HG02981 (cell line): ENCODE measurements around the gene CCDC157.

Experiments used
- ATAC-seq: cut with Tn5 transposase; IDR thresholded peaks from one replicate; pipeline ENCODE4 v1.9.1; 2021; ENCODE audit warnings: mild to moderate bottlenecking, moderate library complexity; ENCODE audit not compliant: unreplicated experiment

Gene CCDC157

DNA sequence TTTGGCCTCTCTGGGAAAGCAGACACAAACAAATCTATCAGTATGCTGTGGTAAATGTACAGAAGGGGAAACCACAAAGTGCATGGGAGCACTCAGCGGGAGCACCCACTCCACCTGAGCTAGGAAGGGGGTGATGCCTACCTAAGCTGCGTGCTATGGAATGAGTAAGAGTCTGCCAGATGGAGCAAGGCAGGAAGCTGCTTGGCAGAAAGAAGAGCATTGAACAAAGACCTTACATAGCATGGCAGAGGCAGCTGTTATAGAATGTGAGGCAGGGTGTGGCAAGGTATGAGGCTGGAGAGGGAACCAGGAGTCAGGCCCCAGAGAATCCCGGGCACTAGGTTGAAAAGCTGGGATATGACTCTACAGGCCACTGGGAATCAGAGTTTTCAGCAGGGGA lies 55.0 kb downstream of the CCDC157 start:
- no peak for ATAC-seq

DNA sequence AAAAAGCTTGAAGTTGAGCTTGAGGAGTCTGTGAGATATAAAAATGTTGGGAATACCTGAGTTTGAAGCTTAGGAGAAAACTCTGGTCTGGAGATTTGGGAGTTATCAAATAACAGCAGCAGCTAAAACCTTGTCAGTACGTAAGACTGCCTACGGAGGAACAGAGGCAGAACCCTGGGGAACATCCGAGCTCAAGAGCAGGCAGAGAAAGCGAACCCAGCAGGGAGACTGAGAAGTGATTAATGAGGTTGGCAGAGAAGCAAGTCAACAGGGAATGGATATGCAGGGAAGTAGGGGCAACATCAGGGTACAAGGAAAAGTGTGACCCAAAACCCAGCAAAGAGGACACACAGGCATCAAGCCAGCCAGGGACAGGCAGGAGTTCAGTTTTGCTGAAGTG lies 56.2 kb downstream of the CCDC157 start:
- ATAC-seq: no peak

DNA sequence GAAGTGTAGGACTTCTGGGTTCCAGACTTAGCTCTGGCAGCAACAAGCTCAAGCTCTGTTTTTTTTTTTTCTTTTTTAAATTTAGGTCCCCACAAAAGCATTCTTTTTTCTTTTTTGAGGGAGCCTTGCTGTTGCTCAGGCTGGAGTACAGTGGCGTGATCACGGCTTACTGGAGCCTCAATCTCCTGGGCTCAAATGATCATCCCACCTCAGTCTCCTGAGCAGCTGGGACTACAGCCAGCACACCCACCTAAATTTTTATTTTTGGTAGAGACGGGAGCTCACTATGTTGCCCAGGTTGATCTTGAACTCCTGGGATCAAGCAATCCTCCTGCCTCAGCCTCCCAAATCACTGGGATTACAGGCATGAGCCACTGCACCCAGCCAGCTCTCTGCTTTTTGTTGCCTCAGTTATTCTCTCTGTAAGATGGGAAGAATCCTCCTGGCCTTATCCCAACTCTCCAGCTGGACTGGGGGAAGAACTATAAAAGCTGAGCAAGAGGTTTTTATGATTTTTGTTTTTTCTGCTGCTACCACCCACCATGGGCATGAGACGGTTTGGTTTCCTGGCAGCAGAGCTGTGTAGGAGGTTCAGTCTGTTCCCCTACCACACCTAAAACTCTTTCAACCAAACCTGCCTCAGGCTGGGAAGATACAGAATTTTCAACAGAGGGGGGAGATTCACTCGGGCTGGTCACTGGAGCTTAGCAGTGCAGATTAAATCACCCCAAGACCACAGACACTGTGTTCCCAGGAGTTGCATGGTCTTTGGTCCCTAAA lies 57.1 kb downstream of the CCDC157 start:
- no peak for ATAC-seq

DNA sequence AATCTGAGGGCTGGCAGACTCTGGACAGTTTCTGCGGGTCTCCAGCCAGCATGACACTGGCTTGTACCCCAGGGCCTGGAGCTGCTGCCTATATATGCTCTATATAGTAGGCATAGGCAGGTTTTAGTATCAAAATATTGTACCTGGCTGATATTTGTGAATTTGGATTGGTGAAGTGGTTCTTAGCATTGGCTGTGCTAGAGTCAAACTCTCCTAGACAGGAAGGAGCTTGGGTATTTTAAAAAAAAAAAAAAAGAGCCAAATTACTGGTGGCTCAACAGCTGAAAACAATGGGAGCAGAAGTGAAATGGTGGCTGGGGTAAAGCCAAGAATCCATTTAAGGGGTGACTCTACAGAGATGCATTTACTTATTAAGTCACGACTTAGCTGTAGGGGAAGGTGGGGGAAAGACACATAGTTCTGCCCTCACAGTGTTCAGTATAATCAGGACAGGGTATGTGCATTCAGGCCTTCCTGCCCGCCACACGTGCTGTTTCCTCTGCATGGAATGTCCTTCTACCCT lies 57.8 kb downstream of the CCDC157 start:
- ATAC-seq: no peak

DNA sequence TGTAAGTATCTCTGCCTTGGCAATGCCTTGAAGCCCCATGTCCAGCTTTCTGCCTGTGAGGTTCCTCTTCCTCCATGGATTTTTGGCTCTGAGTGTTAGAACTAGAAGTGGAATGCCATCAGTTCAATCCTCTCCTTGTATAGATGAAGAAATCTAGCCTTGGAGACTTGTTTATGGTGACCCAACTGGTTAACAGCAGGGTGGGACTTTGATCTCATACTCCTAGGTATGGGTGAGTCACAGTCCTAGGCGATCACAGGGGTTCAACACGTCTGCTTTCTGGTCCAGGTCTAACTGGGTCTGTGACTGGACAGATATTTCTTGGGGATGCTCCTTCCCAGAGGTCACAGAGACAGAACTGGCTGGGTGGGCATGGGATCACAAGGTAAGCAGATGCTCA lies 59.6 kb downstream of the CCDC157 start:
- ATAC-seq: no peak

DNA sequence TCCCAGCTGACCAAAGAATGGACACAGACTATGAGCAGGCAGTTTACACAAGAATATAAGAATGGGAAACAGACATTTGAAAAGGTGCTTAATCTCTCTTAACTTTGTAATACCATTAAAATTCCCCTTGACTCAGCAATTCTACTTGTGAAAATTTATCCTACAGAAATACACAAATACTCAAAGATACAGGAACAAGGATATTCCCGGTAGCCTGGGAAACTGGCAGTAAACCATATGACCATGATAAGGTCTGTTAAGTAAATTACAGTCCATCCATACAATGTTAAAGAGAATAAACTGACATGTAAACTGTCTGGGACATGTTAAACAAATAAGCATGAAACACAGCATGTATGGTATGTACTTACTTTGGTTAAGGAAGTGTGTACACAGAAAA lies 60.0 kb downstream of the CCDC157 start:
- no peak for ATAC-seq

DNA sequence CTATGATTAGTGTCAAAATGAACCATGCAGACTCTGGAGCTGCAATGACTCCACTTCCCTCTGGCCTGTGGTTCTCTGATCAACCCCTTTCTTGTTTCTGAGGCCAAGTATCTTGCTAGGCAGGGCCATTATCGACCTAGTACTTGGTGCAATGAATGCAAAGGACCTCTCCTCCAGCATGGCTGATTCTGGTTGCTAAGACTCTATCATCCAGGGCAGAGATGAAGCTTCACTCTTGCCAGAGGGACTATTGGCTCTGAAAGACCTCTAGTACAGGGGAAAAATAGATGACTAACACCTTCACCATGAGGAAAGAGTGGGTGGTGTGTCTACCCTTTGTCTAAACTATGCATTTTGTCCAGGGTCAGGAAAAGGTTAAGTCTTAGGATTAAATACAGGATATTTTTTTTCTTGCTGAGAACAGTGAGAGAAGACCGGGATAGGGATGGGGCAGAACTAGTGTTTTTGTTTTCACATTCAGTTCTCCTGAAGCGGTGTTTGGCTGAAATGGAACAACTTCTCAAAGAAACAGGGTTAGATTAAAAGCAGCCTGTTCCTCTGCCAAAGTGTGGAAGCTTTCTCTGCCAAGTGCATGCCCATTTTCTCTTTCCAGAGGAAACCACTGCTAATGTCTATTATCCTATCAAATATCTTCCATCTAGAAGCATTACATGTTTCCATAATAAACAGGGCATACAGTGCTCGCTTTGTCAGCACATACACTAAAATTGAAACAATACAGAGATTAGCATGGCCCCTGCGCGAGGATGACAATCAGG lies 63.7 kb downstream of the CCDC157 start:
- no peak for ATAC-seq

DNA sequence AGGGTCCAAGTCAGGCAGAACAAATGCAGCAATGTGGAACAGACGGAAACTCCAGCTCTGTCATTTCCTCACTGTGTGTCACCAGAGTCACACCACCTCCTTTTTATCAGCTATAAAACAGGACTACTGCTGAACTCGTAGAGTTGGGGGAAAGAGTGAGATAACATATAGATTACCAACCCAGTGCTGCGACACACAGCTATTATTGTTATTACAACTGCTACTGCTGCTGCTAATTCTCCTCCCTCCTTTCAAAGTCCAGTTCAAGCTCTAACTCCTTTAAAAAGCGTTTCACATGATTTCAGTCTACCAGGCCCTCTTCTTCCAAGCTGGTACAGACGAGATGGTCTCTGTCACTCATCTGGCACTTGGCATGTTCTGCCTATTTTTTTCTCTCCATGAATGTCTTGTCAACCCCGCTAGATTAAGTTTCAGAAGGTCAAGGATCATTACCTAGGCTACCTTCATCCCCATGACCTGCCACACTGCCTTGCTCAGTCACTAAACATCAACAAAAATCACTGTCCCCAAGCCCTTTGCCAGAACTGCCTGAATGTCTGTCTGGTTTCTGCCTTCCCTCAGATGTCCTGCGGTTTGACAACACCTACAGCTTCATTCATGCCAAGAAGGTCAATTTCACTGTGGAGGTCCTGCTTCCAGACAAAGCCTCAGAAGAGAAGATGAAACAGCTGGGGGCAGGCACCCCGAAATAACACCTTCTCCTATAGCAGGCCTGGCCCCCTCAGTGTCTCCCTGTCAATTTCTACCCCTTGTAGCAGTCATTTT lies 65.1 kb downstream of the CCDC157 start:
- no peak for ATAC-seq

DNA sequence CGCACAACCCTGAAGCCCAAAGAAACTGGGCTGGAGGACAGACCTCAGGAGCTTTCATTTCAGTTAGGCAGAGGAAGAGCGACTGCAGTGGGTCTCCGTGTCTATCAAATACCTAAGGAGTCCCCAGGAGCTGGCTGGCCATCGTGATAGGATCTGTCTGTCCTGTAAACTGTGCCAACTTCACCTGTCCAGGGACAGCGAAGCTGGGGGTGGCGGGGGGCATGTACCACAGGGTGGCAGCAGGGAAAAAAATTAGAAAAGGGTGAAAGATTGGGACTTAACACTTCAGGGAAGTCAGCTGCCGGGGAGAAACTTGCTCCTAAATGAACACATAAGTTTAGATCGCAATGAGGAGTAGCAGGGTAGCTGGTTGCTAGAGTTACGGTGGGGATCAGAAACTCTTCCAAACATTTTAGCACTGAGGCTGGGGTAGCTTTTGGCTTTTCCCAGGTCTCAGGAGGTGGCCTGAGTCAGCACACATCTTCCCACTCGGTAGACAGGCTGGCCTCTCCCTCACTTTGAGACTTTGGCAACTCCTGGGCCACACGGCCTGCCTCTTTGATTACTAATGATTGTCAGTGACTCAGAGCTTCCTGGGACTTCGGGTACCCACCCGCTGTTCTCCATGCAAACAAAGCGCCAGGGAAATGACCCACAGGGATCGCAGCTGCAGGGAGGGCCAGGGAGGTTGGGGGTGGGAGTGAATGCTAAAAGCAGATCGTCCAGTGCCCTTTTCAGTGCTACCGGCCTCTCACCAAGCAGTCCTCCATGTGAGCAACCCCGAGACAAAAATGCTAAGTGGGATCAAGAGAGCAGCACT lies 65.9 kb downstream of the CCDC157 start:
- ATAC-seq: no peak

DNA sequence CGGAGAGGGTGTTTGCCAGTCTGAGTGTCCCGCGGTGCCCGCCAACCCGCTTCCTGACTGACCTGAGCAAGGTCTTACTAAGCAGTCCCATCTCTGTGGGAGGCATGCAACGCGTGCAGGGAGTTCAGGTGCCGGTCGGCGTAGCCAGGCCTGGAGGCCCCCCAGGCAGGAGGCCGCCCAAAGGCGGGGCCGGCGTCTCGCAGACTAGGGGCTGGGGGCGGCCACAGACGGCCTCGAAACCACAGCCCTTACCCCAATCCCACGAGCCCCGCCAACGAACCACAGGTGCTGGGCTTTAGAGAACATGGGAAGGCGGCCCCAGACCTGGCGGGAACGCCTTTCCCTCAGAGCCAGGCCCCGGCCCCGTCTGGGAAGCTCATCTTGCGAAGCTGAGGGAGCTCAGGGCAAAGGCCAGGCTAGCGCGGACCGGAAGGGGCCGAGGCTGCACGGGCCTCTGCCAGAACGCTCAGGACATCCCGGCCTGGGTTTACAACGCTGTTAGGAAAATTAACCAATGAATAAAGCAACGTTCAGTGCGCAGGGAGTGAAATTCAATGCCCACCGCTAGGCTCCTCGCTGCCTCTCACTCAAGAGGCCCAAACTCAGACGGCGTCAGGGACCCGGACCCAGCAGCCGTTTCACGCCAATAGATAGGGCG lies 66.6 kb downstream of the CCDC157 start:
- ATAC-seq: peak; percentile 22

DNA sequence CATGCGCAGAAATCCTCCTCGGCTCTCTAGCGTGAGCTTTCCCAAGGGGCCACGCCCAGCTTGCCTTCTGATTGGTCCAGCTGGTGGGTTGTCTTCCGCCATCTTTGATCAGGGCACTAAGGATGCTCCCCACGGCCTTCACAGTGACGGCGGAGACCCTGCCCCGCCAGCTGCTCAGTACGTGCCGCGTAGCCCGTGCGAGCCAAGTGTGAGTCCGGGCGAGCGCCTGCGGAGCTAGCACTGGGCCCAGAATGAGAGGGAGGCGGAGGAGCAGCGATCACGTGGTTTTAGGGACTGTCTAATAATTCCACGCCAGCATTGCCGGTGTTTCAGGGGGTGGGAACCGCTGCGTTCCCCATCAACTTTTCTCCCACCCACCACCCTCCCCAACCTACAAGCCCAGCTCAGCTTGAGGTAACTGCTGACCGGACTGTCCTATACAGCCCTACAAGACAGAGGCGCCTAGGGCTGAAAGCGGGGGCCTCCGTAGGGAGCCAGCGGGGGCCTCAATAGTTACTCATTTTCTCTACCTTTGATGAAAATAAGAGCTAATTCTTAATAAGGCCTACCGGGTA lies 67.2 kb downstream of the CCDC157 start:
- ATAC-seq: peak; percentile 85

DNA sequence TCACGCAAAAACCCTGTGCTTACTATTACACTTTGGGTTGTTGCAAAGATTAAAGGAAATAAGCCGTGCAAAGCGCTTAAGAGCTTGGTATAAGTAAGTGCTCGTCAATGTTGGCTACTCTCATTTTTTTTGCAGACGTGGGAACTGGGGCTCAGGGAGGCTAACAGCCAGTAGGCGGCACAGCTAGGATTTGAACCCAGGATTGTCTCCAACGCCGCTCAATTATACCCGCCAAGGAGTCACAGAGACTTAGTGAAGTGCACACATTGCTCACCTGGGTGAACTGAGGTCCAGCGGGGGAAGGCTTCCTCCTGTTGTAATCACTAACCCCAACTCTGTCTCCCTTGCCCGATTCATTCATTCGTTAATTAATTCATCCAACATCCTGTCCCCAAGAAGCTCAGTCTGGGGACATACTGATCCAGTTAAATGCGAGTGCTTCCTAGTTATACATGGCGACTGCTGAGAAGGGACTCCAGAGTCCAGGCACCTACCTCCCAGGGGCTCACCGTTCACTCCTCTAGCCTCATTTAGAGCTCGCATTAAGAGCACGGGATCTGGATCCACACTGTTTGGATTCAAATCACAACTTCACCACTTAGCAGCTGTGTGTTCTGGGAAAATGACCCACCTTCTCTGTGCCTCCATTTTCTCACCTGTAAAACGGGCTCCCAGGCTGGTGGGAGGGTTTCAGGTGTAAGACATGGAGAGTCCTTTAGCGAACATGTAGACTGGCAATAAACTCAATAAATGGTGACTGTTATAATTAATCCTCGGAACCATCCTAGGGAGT lies 67.9 kb downstream of the CCDC157 start:
- no peak for ATAC-seq

DNA sequence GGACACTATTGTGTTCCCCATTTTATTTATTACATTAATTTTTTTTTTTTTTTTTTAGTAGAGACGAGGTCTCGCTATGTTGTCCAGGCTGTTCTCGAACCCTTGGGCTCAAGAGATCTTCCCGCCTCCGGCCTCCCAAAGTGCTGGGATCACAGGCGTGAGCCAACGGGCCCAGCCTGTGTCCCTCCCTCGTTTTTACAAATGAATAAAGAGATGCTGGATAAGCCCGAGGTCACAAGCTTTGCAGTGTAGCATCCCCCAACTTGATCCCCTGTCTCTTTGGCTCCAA lies 68.5 kb downstream of the CCDC157 start:
- ATAC-seq: no peak

DNA sequence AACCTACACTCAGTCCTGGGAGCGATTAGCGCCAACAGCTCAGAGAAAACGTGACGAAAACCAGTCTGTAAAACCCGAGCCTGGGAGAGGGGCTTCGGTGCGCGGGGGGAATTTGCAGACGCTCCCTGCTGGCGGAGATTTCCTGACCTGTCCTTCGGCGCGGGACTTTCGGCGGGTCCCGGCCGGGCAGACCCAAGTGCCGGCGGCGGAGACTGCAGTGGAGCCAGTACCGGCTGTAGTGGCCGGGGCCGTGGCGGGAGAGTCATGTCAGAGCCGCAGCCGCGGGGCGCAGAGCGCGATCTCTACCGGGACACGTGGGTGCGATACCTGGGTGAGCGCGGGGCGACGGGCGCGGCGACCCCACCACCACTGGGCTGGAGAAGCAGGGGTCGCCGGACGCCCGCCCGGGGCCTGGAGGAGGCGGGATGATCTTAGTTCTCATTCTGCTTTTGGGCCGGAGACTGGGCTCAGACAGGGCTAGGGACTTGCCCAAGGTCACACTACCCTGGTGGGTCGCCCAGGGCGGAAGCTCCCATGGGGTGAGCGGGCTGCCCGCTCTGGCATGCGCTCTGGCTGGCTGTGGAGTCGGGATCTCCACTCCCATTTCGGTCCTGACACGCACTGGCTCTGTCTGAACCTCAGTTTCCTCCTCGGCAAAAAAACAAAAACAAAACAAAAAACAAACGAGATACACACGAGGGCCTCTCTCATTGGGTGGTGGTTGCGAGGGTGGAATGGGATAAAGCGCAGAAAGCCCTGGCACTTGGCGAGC lies 69.0 kb downstream of the CCDC157 start, which contains the start of gene MTFP1:
Gene MTFP1, plus strand, starts transcription at position 153 of the 772 bp plus-strand sequence. Its CDS starts 112 bp downstream, at position 265.
- ATAC-seq: no peak
